SK-N-DZ (cell line): ENCODE results near the gene CH25H.
A peak's percentile ranks its signal among the peaks of the same experiment; 100 is the strongest.

Source experiments
- DNase-seq: peaks from one replicate; pipeline ENCODE4 v3.0.0-alpha.2; 2015; ENCODE audit warnings: low spot score

CH25H gene

DNA sequence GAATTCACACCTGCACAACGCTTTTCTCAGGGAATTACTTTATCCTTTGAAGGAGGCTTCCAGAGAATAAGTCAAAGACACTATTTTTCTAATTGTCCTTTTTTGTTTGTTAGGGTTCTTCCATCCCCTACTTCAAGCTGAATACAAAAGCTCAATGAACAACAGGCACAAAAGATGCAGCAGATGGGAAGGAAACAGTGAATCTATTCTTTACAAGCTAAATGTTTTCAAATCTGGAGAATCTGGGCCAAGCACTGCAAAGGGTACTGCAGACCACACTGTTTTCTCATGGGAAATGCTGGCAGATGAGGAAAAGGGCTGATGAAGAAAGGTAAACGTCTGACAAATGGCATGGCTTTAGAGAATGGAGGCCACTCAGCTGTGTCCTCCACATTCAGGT, 25.9 kb upstream of the CH25H start:
- DNase-seq: no peak

DNA sequence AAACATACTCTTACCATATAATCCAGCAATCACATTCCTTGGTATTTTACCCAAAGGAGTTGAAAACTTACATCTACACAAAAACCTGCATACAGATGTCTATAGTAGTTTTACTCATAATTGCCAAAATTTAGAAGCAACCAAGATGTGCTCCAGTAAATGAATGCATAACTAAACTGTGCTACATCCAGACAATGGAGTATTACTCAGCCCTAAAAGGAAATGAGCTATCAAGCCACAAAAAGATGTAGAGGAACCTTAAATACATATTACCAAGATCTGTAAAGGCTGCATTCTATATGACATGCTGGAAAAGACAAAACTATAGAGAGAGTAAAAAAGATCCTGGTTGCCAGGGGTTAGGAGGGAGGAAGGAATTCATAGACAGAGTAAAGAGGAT, 21.8 kb upstream of the CH25H start:
- DNase-seq: no peak

GRCh38 chr10:89228146-89228545, 21.0 kb upstream of the CH25H start:
- no peak for DNase-seq

DNA sequence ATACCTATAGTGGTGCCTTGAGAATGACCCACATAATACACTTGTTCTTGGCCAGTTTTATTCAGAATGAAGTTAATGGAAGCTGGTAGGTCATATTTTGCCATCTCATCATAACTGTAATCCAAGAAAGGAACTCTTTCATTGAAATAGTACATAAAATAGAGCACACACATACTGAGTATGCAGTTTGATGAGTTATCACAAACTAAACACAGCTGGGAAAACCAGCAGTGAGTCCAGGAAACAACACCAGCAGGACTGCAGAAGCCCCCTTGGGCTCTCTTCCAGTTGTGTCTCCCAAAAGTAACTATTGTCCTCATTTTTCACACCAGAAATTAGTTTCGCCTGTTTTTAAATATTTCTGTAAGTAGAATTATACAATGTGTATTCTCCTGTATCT, 19.8 kb upstream of the CH25H start:
- no peak for DNase-seq

- DNase-seq: no peak
These were observed 17.8 kb upstream of the CH25H start for GRCh38 chr10:89224739-89225443.

- no peak for DNase-seq
These were observed 14.8 kb upstream of the CH25H start for GRCh38 chr10:89221919-89222318.

GRCh38 chr10:89219513-89220218, 12.5 kb upstream of the CH25H start:
- no peak for DNase-seq

DNA sequence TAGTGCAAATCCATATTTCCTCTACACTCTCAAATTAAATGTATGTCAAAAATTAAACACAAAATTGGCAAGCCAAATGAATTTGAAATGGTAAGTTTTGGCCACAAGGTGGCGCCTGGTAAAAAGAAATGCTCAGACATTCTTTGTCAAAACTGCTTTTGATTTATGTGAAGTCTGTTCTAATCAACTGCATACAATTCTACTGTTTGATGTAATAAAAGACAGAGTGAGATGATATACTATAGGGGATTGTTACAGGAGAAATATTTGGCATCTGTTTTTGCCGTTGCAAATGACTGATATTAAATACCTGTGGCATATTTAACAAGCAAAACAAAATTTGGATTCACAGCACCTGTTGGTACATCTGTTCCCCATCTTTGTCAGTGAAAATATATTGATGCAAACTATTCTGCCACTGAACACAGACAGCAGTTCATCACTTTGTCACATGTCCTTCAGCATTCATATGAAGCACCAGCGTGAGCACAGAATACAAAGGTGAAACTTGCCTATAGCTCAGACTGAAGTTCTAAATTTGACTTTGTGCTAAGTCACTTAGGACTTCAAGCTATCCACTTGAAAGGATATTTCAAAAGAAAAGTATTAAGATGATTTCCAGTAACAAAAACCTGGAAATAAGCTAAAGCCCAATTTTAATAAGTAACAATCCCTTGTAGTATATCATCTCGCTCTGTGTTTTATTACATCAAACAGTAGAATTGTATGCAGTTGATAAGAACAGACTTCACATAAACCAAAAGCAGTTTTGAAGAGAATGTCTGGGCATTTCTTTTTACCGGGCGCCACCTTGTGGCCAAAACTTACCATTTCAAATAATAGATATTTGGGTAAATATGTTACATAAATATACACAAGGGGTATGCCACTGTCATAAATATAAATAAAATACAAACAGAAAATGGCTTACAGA, 10.2 kb upstream of the CH25H start:
- peak; percentile 65 for DNase-seq

- DNase-seq: no peak
These were observed 8.9 kb upstream of the CH25H start for GRCh38 chr10:89216056-89216455.

DNA sequence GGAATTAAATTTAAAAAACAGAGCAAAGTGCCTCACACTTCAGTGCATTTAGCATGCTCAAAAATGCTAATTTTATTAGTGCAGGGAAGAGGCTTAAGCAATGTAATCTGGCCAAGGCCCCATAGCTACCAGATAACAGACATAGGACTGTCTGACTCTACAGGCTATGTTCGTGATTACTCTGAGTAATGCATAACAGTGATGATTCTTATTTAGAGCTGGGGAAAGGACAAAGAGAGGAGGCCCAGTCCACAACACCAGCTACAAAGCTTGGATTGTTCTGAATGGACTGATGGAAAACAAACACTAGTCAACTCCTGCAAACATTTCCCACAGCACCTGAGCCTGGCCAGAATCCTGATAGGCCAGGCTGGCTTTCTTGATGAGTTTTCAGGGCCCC, 8.4 kb upstream of the CH25H start:
- DNase-seq: no peak

DNA sequence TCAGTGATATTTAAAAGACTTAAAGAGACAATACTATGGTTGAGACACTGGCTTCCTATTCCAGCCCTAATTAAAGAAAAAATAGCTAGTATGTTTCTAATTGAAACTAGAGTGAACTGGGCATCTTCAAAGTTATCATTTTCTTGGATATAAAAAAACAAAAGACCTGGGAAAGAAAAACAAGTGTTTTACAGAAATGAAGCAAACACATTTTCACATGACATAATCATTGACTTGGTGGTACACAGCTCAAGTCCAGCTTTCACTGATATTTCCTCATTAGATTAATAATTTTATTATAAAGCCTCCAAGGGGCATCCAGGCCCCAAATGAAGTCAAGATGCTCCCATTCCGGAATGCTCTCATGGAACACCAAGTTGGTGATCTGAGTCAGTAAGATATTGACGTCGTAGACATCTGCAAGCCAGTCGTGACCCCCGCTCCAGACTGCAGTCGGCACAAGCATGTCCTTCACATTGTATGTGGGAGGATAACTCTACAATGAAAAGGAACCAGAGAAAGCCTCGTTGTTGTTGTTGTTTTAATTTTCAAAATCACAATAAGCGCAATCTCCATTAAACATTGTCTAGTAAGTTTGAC, 7.5 kb upstream of the CH25H start:
- no peak for DNase-seq

DNA sequence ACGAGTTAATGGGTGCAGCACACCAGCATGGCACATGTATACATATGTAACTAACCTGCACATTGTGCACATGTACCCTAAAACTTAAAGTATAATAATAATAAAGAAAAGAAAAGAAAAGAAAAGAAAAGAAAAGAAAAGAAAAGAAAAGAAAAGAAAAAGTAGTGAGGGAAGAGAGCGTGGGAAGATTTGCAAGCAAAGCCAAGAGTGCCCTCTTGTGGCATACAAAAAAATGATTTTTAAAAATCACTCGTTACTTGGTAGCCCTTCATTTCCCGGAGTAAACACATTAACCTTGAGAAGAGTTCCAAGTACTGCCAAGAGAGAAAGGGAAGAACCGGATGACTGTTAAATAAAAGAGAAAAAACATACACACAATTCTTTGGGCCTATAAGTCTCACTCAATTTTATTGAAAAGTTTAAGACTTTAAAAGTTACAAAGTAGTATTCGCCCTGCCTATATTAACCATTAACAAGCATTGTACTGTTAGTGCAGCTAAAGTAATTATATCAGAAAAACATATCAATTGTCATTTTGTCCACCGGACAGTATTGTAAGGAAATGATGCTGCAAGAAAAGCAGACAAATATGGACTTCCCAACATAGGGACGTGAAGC, 6.2 kb upstream of the CH25H start:
- peak; percentile 34 for DNase-seq

DNA sequence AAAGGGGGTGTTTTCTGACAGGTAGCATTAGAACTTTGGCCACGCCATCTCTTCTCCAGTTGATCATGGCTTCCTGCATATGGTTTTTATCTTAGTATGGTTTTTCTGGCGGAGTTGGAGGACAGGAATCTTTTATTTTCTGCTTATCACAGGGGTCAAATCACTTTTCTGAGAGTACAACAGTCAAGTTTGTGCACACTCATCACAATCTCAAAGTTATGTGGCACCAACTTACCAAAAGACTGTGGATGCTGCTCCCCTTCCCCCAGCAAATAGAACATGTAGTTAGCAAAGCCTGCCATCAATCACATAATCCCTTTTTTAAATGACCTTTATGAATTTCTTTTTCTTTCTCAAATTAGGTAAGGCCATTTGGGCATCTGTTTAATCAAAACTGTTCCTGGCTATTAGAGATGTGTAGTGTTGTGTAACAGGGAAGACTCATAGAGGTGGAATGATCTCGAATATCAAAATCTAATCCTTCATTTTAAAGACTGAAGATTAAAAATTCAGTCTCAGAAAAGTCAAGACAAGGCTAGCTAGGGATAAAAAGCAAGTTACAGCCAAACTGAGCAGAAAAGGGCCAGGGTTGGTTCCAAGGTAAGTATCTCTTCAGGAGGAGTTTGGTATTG, 3.8 kb upstream of the CH25H start:
- DNase-seq: no peak

DNA sequence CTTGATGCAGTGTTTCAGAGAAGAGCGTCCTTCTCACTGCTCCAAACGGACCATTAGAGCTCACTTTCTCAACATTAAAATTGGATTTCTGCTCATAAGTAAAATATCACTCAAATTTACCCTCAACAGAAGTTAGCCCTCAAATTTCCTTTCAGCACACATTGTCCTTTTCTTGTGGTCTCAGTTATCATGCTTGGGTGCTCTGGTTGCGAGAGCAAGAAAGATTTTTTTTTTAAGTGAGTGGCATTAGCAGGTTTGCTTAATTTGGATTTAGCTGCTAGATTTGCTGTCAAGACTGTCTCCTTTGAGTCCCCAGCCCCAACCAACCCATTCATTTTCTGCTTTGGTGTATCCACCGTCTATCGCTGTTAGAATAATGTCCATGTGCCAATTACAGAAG, 2.6 kb upstream of the CH25H start:
- no peak for DNase-seq

DNA sequence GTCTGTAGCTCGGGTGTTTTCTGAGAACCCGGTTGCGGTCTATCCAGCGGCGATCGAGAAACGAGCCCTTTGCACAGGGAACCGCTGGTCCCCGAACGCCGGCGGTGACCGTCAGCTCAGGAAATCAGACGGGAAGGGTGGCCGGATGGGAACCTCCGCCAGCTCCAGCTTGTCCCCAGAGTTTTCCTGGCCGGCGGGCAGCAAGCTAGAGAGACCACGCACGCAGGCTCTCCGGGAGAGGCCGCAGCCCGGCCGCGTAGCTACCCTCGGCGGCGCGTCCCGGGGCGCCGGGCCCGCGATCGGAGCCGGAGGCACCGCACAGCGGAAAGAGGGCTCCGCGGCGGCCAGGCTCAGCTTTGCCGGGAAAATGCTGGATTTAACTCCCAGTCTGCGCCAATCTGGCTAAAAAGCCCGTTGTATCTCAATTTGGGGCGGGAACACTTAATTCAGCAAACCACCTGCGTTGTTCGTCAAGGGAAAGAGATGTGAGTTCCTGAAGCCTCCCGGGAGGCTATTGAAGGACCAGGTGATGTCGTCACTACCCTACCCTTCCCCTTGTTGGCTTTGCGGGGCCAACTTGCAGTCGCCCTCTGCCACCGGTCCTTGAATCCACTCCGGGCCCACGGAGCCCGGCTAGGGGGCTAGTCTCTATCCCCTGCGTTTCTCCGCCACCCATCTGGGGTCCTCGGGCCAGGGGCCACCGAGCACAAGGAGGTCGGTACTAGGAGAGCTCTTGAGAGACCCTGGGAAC, 859 bp upstream of the CH25H start:
- no peak for DNase-seq

GRCh38 chr10:89206402-89207180, 526 bp downstream of the CH25H start:
- DNase-seq: no peak

DNA sequence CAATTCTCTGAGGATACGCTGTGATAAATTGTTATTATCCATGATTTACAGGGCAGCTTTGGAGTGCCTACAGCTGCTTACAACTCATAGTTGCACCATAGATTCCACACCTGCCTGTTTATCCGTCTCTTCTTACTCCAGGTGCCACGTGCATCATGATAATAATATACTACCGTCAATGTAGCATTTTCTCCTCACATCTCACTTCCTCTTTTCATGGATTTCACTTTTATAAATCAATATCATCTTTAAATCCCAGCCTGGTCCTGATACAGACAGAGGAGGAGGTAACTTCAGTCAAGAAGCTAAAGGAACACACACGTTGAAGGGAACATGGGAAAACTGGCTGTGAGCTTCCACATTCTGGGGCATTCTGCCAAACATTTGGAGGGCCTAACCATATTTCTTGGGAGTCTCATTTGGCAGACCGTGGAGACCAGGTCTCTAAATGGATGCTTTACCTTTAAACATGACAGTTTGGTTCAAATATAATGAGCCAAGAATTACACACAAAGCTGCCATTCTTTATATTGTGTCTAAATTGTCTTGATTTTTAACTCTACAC, 2.4 kb downstream of the CH25H start:
- no peak for DNase-seq

GRCh38 chr10:89203237-89203636, 3.9 kb downstream of the CH25H start:
- DNase-seq: no peak

- no peak for DNase-seq
These were observed 5.1 kb downstream of the CH25H start for GRCh38 chr10:89202033-89202425.
